Measurements from ENCODE around the gene ATXN7. TPM values are rescaled to one million over a fixed set of nuclear protein-coding genes. Genes with fewer than 3 reads are reported as not detected.

Gene ATXN7
- polyA plus RNA-seq, 3 donors = 2.7 to 29.5 (median 3.2) TPM

DNA sequence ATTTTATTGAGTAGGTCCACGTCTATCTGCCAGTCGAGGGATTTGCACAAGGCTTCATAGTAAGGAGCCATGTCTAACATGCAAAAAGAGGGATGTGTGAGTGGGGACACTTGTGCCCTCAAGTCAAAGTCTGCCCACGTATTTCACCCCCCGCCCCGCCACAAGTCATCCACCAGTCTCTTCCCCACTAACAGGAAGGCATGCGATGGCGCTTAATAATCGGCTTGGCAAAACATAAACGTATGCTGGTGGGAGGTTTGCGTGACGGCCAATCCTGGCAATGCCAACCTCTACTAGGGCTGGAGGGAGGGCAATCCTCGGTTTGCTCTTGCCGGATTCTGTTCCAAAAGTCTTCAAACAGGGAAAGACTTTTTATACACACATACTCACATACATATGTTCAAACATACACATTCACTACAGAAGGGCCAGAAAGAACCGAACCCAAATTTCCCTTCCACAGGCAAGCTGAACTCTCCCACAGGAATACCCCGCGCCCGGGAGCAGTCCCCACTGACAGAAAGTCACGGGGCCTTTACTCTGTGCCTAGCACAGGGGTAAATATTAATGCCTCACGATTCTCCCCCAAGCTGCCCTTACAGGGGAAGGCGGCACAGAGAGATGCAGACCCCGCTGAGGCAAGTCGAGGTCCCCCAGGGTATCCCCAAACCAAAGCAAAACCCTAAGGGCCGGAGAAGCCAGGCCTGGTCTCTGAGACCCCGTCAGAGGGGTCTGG is 159.0 kb downstream of the ATXN7 start:
- DNase-seq = peak in 2 of 3 donors; percentile 5 to 12
- Mint-ChIP-seq H3K4me3 (peak overlapping the region; percentile 88 to 91), H3K4me1 (peaks cover 25% of the 10 kb centered on the region), H3K27me3 (ENCODE audit: low read depth in 3 of 3) (peaks cover 5 to 8% (median 5%) of the 10 kb centered on the region in 3 donors), H3K27ac (peak overlapping the region; percentile 89 to 97 (median 92)), H3K9me3 (peaks cover 0 to 4% (median 0%) of the 10 kb centered on the region in 7 donors), H3K36me3 (peaks cover 29 to 30% of the 10 kb centered on the region in 2 donors)
- Histone ChIP-seq H3K79me2 (ENCODE audit: insufficient read depth, low read length) (peaks cover 36% of the 10 kb centered on the region), H3K9me3 (replicated peaks in 1 of 2; ENCODE audit: control insufficient read depth in 1 of 2, insufficient read depth in 1 of 2, low read length in 2 of 2) (no peaks in the 10 kb centered on the region), H3K27me3 (ENCODE audit: control insufficient read depth in 2 of 2, insufficient read depth in 2 of 2, low read length in 2 of 2) (peaks cover 4 to 10% of the 10 kb centered on the region in 2 donors), H3K9ac (ENCODE audit: insufficient read depth, low read length, poor library complexity, severe bottlenecking) (peak overlapping the region; percentile 97), H3K4me2 (replicated peaks; ENCODE audit: extremely low read depth, low read length, poor library complexity, severe bottlenecking) (peak overlapping the region; percentile 92), H3K36me3 (replicated peaks in 1 of 2; ENCODE audit: control insufficient read depth in 1 of 2, insufficient read depth in 2 of 2, low read length in 2 of 2) (peaks cover 33 to 39% of the 10 kb centered on the region in 2 donors), H3K27ac (ENCODE audit: low read depth in 1 of 2, low read length in 2 of 2) (peak overlapping the region; percentile 74 to 96), H2AFZ (ENCODE audit: insufficient read depth, low read depth, low read length, poor library complexity, severe bottlenecking) (peak overlapping the region; percentile 96), H3K4me1 (ENCODE audit: control insufficient read depth in 1 of 2, insufficient read depth in 2 of 2, low read length in 2 of 2) (peaks cover 21 to 23% of the 10 kb centered on the region in 2 donors), H4K20me1 (ENCODE audit: insufficient read depth, low read length) (peaks cover 39% of the 10 kb centered on the region), H3K4me3 (replicated peaks in 1 of 3; ENCODE audit: low read depth in 2 of 3, low read length in 3 of 3) (peak overlapping the region; percentile 63 to 96 (median 79))
- TF ChIP-seq, protein P1, sequence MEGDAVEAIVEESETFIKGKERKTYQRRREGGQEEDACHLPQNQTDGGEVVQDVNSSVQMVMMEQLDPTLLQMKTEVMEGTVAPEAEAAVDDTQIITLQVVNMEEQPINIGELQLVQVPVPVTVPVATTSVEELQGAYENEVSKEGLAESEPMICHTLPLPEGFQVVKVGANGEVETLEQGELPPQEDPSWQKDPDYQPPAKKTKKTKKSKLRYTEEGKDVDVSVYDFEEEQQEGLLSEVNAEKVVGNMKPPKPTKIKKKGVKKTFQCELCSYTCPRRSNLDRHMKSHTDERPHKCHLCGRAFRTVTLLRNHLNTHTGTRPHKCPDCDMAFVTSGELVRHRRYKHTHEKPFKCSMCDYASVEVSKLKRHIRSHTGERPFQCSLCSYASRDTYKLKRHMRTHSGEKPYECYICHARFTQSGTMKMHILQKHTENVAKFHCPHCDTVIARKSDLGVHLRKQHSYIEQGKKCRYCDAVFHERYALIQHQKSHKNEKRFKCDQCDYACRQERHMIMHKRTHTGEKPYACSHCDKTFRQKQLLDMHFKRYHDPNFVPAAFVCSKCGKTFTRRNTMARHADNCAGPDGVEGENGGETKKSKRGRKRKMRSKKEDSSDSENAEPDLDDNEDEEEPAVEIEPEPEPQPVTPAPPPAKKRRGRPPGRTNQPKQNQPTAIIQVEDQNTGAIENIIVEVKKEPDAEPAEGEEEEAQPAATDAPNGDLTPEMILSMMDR (IDR thresholded peaks at IDR 0.05) = no peak
- 10% methylated on average over 18 of the region's 24 CpGs for WGBS (ENCODE audit: insufficient coverage)
- intact Hi-C loops (cut with micrococcal nuclease) = loop anchor here in 1 of 2 donors (2.0 kb wide), 1 partner anchor 158 kb away; no protein-coding TSS in a partner anchor

DNA sequence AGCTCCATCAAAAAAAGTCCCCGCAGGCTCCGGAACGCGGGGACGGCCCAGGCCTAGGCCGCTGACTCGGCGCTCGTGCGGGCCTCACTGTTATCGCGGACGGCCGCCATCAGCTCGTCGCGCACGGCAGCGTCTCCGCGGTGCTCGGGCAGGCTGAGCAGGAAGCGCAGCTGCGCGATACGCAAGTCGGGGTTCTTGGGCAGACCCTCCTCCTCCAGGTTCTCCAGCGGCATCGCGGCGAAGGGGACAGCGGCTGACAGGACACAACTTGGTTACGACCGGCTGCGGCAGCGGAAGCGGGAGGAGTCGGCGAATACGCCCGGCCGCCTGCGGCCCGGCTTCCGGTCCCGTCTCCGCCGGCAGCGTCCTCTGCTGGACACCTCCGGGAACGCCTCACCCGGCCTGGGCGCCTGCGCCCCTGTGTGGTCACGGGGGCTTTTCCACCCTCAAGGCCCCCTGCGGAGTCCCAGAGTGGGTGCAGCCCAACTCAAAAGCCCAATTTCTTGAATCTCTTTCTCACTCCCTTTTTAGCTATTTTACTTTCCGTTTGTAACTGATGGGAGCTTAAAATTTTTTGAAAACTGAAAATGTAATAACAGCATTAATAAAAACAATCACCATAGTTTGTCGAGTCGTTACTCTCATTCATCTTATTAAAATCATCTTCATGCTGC is 159.7 kb downstream of the ATXN7 start, which contains the start of gene PSMD6:
TSS of gene PSMD6 (minus strand) at position 308 of the 674 bp plus-strand sequence. CDS start at position 233, 75 bp downstream.
- Histone ChIP-seq H3K36me3 (replicated peaks in 1 of 2; ENCODE audit: control insufficient read depth in 1 of 2, insufficient read depth in 2 of 2, low read length in 2 of 2) (peaks cover 26 to 32% of the 10 kb centered on the region in 2 donors), H2AFZ (ENCODE audit: insufficient read depth, low read depth, low read length, poor library complexity, severe bottlenecking) (peak within 1 kb of the TSS; percentile 96), H3K27me3 (ENCODE audit: control insufficient read depth in 2 of 2, insufficient read depth in 2 of 2, low read length in 2 of 2) (peaks cover 7 to 13% of the 10 kb centered on the region in 2 donors), H3K4me2 (replicated peaks; ENCODE audit: extremely low read depth, low read length, poor library complexity, severe bottlenecking) (peak within 1 kb of the TSS; percentile 92), H3K4me3 (replicated peaks in 1 of 3; ENCODE audit: low read depth in 2 of 3, low read length in 3 of 3) (peak within 1 kb of the TSS; percentile 63 to 96 (median 79)), H4K20me1 (ENCODE audit: insufficient read depth, low read length) (peaks cover 32% of the 10 kb centered on the region), H3K79me2 (ENCODE audit: insufficient read depth, low read length) (peaks cover 36% of the 10 kb centered on the region), H3K4me1 (ENCODE audit: control insufficient read depth in 1 of 2, insufficient read depth in 2 of 2, low read length in 2 of 2) (peaks cover 21 to 23% of the 10 kb centered on the region in 2 donors), H3K9me3 (replicated peaks in 1 of 2; ENCODE audit: control insufficient read depth in 1 of 2, insufficient read depth in 1 of 2, low read length in 2 of 2) (no peaks in the 10 kb centered on the region), H3K27ac (ENCODE audit: low read depth in 1 of 2, low read length in 2 of 2) (peak within 1 kb of the TSS; percentile 74 to 96), H3K9ac (ENCODE audit: insufficient read depth, low read length, poor library complexity, severe bottlenecking) (peak within 1 kb of the TSS; percentile 97)
- peaks cover 5 to 14% (median 12%) of the 10 kb centered on the region in 3 donors for H3K27me3 Mint-ChIP-seq (ENCODE audit: low read depth in 3 of 3)
- peak within 1 kb of the TSS; percentile 88 to 91 for H3K4me3 Mint-ChIP-seq
- under 1% methylated on average over 56 of the region's 59 CpGs for WGBS (ENCODE audit: insufficient coverage)
- peak; percentile 83 to 85 (median 83) for DNase-seq
- peaks cover 22 to 23% of the 10 kb centered on the region in 2 donors for H3K36me3 Mint-ChIP-seq
- H3K4me1 Mint-ChIP-seq = peaks cover 25% of the 10 kb centered on the region
- peaks cover 0 to 4% (median 0%) of the 10 kb centered on the region in 7 donors for H3K9me3 Mint-ChIP-seq
- peak within 1 kb of the TSS; percentile 89 to 97 (median 92) for H3K27ac Mint-ChIP-seq
- intact Hi-C loops (cut with micrococcal nuclease) = loop anchor here in 1 of 2 donors (2.0 kb wide), 1 partner anchor 159 kb away; no protein-coding TSS in a partner anchor
- TF ChIP-seq, protein P1 (IDR thresholded peaks at IDR 0.05) = peak; percentile 100
